ENCODE results near the gene AQR.
"Not testable (repeated sequence)": the region's sequence is repeated elsewhere in the genome, so short reads cannot be mapped to it uniquely, and the experiment has no call there.

AQR gene

DNA sequence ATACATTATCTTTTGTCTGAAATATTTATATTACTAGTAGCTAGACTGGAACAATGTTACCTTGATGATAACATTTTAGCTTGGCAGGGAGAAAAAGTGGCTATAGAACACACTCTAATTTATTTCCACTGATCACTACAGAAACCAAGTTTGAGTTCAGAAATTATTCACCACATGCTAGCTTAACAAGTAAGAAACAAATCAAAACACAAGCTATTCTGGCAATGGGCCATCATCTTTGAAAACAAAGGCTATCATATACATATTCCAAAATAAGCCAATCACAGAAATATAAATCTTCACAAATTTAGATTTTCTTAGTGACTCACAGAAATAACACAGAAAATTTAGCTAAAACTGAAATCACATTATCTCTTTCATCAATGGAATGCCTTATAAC lies 17.1 kb downstream of the AQR start:
- no peak for DNase-seq

DNA sequence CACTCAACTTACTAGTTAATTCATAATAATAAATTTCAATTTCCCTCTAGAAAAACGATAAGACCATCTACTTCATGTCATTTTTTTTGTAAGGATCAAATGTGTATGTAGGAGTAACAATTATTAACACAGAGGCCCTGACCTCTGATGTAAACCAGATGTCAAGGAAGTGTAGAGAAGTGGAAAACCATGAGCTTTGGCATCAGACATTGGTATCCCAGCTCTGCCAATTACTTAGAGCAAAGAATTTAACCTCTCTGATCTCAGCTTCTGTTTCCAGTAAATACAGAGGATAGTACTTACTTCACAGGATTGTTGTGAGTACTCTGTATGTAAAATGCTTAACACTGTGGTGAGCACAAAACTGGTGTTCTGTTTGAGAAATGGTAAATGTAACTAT lies 17.5 kb downstream of the AQR start:
- DNase-seq = no peak

DNA sequence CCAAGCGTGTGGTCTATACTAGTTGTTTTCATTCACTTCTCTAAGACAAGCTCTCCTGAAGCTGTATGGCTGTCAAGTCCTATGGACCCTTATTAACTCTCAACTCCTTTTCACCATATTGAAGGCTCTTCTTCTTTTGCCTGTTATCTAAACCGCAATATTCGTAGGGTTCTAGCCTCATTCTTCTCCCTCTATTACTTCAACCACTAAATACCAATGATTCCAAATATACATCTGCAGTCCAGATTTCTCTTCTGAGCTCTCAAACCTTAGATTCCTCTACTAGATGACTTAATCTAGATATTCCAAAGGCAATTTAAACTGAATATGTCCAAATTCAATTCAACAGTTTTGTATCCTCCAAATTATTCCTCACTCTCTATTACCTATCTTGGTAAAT lies 24.6 kb downstream of the AQR start:
- DNase-seq = no peak

DNA sequence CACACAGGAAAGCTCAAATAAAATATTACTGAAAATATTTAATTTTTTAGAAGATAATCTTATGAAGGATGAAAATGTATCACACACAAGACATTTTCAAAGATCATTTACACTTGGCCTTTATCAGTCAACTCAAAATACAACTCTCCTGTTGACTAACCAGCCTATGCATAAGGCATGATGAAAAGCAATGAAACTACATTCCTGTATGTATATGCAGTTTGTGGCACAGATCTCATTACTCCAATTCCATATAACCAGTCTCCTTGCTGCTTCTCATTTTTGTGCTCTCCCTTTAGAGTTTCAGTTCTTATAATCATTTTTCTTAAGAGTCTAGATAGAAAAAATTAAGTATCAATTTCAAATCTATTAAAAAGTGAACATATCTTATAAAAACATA lies 25.8 kb downstream of the AQR start:
- no peak for DNase-seq

DNA sequence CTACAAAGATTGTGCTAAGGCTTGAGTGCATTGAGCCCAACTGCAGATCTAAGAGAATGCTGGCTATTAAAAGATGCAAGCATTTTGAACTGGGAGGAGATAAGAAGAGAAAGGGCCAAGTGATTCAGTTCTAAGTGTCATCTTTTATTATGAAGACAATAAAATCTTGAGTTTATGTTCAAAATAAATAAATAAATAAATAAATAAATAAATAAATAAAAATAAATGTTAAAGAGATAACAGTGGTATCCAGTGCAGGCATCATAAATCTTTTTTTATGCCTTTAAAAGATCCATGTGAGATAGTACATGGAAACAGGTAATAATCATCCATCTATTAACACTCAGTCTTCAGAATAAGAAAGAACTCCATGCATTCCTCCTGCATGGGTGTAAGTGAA lies 26.3 kb downstream of the AQR start:
- not testable (repeated sequence) for DNase-seq

DNA sequence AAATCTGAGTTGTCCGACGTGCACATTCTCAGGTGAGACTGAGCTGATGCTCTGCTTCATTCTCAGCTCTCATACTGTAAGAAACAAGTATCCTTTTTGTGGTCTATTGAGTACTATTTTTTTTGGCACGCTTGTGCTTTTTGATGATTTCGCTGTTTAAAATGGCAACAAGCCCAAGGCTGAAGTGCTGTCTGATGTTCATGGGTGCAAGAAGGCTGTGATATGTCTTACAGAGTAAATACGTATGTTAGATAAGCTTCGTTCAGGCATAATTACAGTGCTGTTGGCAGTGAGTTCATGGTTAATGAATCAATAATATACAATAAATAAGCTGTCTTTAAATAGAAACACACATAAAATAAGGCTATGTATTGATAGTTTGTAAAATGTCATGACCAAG lies 27.2 kb downstream of the AQR start:
- DNase-seq = no peak

DNA sequence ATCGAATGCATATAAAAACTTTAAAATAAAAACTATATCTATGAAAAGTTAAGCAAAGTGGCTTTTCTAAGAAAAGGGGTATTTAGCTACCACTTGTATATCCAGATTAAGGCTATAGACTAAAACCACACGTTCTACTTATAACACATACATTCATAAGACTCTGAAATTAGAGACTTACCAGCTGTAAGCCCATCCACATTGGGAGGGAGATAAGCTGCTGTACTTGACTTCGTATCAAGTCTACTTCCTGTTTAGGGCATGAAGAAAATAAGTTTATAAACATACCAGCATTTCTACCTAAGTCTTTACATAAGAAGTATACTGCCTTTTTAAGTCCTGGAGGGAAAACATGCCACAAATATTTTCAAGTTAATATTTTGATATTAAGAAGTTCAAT lies 27.7 kb downstream of the AQR start:
- DNase-seq = no peak

DNA sequence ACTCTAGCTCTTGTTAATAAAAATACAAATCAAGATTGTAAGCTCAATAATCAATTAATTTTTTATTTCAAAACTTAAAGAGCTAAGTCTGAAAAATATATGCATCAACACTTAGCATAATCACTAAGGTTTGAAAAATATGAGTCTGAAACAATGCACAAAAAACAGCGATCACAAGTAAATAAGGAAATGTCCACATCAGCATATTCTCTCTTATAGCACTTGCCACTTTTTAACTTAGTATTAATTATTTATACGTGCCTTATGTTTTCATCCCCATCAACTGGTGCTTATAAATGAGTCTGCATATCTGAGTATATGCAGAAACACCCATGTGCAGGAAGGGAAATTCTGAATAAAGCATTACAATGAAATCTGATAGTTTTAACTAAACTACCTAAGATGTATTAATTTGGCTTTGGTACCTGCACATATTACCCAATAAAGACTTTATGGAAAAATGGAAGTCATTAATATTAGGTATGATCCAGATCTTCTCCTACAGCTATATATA lies 28.3 kb downstream of the AQR start:
- DNase-seq = no peak

DNA sequence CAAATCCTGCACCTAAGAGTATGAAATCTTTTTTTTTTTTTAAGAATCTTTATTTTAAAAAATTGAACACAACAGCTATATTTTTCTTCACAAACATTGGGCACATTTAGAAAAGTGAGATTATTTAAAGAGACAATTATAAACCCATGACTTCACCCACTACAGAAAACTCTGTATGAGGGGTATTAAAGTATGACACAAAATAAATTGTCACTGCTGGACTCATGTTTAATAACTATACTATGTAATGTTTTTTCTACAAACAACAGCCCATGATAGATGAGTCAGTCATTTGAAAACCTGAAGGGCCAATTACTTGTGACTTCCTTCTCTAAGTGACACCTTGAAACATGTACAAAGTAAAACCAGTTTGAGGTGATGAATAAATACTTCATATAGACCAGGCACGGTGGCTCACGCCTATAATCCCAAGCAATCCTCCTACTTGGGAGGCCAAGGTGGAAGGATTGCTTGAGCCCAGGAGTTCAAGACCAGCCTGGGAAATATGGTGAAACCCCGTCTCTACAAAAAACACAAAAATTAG lies 36.0 kb downstream of the AQR start:
- DNase-seq = no peak

DNA sequence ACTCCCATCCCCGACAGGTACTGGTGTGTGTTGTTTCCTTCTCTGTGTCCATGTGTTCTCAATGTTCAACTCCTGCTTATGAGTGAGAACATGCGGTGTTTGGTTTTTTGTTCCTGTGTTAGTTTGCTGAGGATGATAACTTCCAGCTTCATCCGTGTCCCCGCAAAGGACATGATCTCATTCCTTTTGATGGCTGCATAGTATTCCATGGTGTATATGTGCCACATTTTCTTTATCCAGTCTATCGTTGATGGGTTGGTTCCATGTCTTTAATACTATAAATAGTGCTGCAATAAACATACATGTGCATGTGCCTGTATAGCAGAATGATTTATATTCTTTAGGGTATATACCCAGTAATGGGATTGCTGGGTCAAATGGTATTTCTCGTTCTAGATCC lies 41.2 kb downstream of the AQR start:
- DNase-seq = not testable (repeated sequence)

DNA sequence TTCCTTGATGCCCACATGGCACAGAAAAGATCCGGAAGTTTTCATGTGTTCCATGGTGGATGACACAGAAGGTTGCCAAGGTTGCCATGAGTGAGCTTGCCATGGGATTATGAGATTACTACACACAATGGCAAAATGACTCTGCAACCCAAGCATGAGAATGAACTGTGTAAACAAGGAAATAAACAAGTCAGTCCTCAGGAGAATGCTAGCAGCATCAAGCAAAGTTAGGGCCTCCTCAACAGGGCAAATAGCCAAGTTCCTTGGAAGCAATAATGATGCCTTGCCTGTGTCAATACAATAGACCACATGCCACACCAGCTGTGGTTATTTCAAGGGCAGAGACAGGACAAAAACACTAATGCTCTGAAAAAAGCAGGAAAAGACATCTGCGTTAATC lies 41.8 kb downstream of the AQR start:
- no peak for DNase-seq

DNA sequence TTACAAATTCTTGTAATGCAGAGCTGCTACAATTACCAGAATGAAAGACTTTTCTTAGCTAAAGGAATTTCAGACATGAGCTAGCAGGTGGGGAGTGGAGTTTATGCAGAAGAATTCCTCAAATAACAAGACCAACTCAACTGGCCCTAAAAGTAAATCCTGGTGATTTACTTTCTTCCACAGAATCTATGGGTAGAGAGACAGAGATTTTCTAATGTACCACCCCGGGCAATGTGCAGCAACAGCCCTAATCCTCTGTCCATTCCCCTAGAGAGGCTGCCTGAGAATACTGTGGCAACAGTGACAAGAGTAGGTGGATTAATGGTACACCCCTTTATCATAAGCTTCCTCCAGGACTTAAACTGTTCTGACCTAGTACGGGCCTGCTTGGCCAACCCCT lies 55.2 kb downstream of the AQR start:
- no peak for DNase-seq

DNA sequence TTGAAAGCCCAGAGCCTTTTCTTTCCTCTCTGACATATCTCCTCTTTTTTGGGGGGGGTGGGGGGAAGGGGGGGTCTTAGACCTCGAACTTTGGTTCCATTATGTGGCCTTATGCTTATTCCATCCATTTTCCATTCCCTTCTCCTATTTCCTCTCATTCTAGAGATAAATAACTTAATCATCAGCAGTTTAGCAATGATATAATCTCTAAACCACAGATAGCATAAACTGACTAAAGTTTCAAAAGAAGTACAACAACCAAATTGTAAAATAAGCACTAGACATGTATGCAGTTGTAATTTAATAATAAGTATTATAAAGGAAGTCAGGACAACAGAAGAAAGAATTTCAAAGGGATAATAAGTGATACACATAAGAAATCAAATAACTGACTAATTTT lies 64.5 kb downstream of the AQR start:
- no peak for DNase-seq

DNA sequence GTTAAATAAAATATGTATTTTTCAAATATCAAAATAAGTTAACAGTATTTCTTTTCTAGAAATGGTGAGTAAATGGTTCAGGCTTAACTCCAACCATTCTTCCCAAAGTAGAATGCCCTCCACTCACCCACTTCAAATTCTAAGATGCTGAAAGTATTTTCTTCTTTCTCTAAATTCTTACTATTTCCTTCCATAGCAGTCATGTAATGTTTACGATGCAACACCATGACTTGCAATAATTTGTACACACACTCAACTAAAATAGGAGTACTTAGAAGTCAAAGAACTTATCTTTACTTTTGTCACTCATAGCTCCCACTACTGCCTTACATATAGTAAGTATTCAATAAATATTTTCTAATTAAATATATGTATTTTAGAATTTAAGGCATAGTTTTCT lies 65.0 kb downstream of the AQR start:
- DNase-seq = no peak

DNA sequence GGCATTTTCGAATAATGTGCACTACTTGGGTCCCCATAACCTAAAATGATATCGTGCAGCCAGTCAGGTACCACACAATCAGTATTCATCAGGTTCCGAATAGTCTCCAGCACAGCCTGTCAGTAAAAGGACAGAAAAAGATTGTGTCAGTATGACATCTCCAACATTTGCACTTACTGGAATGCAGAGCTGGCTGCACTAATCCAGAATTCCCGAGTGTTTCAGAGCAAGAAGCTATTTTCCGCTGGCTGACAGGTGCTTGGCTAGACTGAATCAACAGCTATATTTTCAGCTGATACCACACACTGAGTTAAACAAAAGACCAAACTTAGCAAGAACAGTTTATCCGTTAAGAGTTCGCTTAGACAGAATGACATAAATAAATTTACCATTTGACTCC lies 68.8 kb downstream of the AQR start:
- DNase-seq = no peak

DNA sequence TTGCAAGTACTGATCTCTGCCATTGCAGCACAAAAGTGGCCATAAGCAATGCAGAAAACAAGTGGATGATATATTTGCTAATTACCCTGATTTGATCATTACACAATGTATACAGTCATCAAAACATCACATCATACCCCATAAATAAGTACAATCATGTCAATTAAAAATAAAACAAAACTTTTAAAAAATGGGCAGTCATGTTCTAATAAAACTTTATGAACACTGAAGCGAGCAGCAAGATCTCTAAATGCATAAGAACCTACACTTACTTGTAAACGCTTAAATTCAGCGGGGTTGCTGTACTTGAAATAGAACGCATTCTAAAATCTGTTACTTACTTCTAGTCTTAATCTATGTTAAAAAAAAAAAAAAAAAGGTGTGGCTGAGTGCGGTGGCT lies 73.4 kb downstream of the AQR start:
- DNase-seq = no peak

DNA sequence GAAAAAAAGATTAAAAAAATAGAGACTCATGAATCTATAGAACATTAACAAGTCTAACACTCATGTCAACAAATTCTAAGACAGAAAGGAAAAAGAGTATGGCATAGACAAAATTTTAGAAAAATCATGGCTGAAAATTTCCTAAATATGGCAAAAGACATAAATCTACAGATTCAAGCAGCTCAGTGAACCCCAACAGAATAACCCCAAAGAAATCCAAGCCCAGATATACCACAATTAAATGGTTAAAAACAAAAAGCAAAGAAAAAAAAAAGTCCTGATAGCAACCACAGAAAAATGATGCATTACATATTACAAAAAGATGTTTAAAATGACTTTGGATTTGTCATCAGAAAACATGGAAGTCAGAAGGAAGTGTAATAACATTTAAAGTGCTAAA lies 75.6 kb downstream of the AQR start:
- DNase-seq = no peak

DNA sequence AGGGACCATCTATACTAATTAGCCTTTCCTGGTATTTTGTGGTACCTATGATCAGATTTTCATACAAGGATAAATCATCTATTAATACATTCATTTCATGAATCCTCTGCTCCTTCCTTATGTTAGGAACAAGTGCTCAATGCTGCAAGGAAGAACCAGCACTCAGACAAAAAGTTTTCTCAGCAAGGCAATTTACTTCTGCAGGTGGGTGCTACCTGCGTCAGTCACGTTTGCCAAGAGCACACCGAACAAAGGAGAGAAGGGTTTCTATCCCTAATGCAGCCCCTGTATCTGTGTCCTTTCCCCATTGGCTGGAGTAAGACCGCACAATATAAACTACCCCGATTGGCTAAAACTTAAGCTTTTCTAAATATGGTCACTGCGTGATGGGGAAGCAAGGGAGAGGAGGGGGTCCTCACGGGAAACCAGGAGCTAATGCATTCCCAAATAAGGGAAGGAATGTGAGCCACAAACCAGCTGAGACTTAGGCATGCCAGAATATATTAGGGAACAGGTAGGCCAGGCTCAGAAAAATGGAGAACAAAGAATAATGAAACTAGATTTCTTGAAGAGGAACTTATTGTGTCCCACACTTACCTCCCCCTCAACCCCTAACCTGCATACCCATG lies 76.5 kb downstream of the AQR start:
- DNase-seq = no peak

DNA sequence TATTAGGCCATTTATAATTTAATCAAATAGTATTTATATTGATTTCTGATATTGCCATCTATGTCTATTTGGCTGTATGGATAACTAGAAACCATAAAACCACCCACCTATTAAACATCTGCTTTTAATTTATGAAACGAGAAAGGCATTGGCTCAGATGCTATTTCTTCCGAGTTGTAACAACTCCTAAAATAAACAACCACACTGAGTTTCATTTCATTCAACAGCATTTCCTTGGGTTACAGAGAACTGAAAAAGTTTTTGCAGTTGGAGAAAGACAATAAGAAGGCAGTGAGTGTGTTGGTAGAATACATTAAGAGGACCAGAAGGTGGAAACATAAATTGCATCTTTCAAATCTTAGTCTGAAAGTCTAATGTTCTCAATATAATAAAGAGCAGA lies 79.1 kb downstream of the AQR start:
- no peak for DNase-seq

DNA sequence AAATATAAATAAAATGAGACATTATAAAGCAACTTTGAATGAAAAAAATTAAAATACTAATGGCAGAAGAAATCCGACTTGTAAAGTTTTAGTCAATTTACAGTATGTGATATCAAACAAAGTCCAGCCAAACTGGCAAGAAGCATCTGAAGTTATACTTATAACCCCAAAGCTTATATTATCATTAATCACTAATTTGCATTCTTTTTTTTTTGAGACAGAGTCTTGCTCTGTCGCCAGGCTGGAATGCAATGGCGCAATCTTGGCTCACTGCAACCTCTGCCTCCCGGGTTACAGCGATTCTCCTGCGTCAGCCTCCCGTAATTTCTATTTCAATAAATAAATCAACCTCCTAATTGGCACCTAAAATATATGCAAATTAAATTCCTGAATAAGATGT lies 80.1 kb downstream of the AQR start:
- no peak for DNase-seq

DNA sequence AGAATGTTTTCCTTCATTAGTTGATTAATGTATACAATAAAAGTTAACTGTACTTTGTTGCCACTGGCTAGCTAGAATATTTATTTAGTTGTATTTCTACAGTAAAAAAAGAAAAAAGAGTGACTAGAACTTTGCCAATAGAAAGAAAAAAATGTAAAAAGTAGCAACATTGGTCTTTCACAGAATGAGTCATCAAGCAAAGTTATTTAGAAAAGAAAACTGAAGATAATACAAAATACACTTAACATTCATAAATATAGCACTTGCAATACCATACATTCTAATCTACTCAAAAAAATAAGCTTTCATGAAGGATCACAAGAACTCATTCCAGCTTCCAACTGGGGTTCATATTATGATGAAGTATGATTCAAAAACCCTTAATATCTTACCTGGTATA lies 83.4 kb downstream of the AQR start:
- DNase-seq = no peak

DNA sequence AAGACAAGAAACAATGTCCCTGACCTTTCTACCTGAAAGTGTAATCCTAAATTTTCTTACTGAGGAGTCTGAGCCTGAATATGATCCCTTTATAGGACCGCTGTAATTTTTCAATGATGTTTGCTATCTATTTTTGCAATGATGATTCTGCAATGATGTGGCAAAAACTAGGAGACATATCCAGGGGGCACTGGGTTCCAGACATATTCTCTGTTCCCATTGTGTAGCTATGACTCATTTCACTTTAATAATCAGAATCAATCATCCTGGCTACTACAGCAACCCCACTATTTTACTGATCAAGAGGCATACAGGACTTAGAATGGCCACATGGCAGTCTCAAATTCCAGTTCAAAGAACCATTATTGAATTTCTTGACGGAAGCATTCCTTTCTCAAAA lies 85.9 kb downstream of the AQR start:
- no peak for DNase-seq

DNA sequence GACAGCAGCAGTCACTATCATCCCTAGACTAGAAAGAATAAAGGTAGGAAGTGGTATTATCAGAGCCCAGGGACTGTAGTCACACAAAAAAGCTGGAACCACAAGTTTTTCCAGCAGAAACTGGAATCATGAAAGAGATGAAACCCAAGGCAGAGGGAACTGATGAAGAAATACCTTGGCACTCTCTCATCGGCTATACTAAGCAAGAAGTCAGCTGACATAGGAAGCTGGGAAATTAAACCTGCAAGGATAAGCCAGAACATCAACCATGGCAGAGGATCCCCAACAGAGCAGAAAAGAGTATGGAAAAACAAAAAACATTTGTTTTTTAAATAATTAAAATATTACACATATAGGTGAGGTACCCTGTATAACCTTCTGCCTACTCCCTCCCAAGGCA lies 86.5 kb downstream of the AQR start:
- DNase-seq = no peak

DNA sequence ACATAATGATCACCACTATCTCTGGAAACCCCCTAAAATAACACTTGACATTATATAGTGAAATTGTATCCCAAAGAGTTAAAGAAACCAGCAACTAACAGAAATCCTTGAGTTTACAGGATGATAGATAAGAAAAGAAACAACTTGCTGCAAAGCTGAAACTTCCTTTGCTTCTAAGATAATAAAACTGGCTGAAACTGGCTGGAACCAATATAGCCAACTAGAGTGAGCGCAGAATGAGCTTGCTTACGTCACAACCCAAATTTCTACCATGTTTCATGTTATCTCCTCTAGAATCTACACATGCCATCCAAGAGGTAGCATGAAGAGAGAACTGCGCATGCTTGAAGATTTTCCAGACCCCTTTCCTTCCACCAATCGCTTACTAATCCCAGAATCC lies 90.4 kb downstream of the AQR start:
- no peak for DNase-seq

DNA sequence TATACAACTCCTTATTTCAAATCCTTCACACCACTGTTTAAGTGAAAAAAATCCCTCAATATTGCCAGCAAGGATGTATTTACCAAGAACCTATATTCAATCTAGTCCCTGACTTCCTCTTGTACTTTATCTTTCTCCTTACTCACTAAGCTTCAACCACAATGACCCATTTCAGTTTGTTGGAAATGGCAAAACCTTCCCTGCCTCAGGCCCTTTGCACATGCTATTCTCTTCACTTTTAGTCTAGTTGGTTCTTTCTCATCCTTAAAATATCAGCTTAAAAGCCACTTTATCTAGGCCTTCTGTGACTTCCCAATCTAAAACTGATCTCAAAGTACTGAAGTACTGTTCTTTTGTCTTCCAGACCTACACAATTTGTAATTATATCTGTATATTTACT lies 92.9 kb downstream of the AQR start:
- DNase-seq = no peak
